ENCODE measurements around the gene NOC2L.

DNA sequence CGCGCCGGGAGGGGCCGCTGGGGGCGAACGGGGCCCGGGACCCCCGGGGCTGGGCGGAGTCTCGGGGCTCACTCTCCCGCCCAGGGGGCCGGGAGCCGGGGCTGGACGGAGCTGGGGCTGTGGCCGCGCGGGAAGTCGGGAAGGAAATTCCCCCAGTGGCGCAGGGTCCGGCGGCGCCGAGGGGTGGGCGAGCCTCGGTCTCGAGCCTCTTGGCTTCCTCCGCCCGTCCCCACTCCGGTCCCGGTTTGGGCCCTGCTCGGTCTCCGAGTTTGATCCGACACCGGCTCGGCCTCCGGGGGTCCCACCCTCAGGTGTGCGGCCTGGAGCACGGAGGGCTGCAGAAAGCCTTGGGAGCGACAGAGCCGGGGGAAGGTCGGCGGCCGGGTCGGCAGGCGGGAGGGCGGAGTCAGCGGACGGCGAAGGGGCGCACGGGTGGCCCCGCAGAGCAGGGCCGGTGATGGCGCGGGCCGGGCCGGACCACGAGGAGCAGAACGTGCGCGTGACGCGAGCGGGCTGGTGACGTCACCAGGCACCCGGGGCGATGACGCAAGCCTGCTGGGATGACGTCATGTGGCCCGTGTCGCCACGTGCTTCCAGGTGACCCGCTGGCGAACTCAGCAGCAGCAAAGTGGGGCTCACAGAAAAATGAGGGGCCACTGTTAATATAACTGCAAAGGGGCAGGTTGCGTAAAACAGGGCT, 41.5 kb upstream of the NOC2L start:
- TF ChIP-seq EP300 (IDR thresholded peaks at IDR 0.05; ENCODE audit: borderline replicate concordance) (peak; percentile 28; the same call in 1 of the 2 replicates), TAF1 (IDR thresholded peaks at IDR 0.05; ENCODE audit: low read depth) (no peak), RAD21 (IDR thresholded peaks at IDR 0.05; ENCODE audit: low read depth) (no peak), YY1 (IDR thresholded peaks at IDR 0.05; ENCODE audit: low read depth) (no peak), CEBPB (IDR thresholded peaks at IDR 0.05) (peak; percentile 84), ZBTB7A (IDR thresholded peaks at IDR 0.05; ENCODE audit: low read depth) (peak; percentile 99), EGR1 (IDR thresholded peaks at IDR 0.05) (peak; percentile 6), NFIC (IDR thresholded peaks at IDR 0.05) (peak; percentile 1; the same call in 1 of the 2 replicates), CREB1 (IDR thresholded peaks at IDR 0.05; ENCODE audit: low read depth) (peak; percentile 97)
- TF ChIP-seq, protein P1, sequence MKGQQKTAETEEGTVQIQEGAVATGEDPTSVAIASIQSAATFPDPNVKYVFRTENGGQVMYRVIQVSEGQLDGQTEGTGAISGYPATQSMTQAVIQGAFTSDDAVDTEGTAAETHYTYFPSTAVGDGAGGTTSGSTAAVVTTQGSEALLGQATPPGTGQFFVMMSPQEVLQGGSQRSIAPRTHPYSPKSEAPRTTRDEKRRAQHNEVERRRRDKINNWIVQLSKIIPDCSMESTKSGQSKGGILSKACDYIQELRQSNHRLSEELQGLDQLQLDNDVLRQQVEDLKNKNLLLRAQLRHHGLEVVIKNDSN (IDR thresholded peaks at IDR 0.05) = peak; percentile 84
- TF ChIP-seq, protein P2, sequence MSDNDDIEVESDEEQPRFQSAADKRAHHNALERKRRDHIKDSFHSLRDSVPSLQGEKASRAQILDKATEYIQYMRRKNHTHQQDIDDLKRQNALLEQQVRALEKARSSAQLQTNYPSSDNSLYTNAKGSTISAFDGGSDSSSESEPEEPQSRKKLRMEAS (IDR thresholded peaks at IDR 0.05) = peak; percentile 98
